ENCODE measurements around the gene TERT.

The TERT gene

GRCh38 chr5:1222147-1222546 lies 72.7 kb downstream of the TERT start:
- no peak for DNase-seq
- Mint-ChIP-seq H3K9me3 (peaks cover 11% of the 10 kb centered on the region), H3K4me3 (no peak overlapping the region), H3K27ac (no peak overlapping the region), H3K36me3 (no peaks in the 10 kb centered on the region), H3K4me1 (peaks cover 2% of the 10 kb centered on the region), H3K27me3 (peaks cover 43% of the 10 kb centered on the region)
- CTCF ChIA-PET = no interaction called here

GRCh38 chr5:1221721-1222120 lies 73.1 kb downstream of the TERT start:
- H3K27ac Mint-ChIP-seq = no peak overlapping the region
- no peak for DNase-seq
- H3K27me3 Mint-ChIP-seq = peaks cover 42% of the 10 kb centered on the region
- CTCF ChIA-PET = no interaction called here
- H3K9me3 Mint-ChIP-seq = peaks cover 11% of the 10 kb centered on the region
- no peak overlapping the region for H3K4me3 Mint-ChIP-seq
- peaks cover 2% of the 10 kb centered on the region for H3K4me1 Mint-ChIP-seq
- no peaks in the 10 kb centered on the region for H3K36me3 Mint-ChIP-seq

GRCh38 chr5:1220831-1221230 lies 74.0 kb downstream of the TERT start:
- CTCF ChIA-PET = no interaction called here
- H3K27ac Mint-ChIP-seq = no peak overlapping the region
- peaks cover 44% of the 10 kb centered on the region for H3K27me3 Mint-ChIP-seq
- no peaks in the 10 kb centered on the region for H3K36me3 Mint-ChIP-seq
- H3K9me3 Mint-ChIP-seq = peaks cover 11% of the 10 kb centered on the region
- H3K4me1 Mint-ChIP-seq = peaks cover 2% of the 10 kb centered on the region
- no peak for DNase-seq
- H3K4me3 Mint-ChIP-seq = no peak overlapping the region

GRCh38 chr5:1220351-1220750 lies 74.5 kb downstream of the TERT start:
- CTCF ChIA-PET = no interaction called here

GRCh38 chr5:1219768-1220100 lies 75.1 kb downstream of the TERT start:
- CTCF ChIA-PET = no interaction called here

More at GRCh38 chr5:1220351-1220750, 74.5 kb downstream of the TERT start:
- H3K4me3 Mint-ChIP-seq = no peak overlapping the region
- H3K4me1 Mint-ChIP-seq = peaks cover 2% of the 10 kb centered on the region
- no peak for DNase-seq
- H3K27ac Mint-ChIP-seq = no peak overlapping the region
- H3K27me3 Mint-ChIP-seq = peaks cover 42% of the 10 kb centered on the region
- H3K9me3 Mint-ChIP-seq = peaks cover 11% of the 10 kb centered on the region
- no peaks in the 10 kb centered on the region for H3K36me3 Mint-ChIP-seq

GRCh38 chr5:1219098-1219767 lies 75.6 kb downstream of the TERT start:
- Mint-ChIP-seq H3K9me3 (peaks cover 11% of the 10 kb centered on the region), H3K36me3 (no peaks in the 10 kb centered on the region), H3K27ac (no peak overlapping the region), H3K27me3 (peaks cover 41% of the 10 kb centered on the region), H3K4me3 (no peak overlapping the region), H3K4me1 (peaks cover 2% of the 10 kb centered on the region)
- DNase-seq = no peak
- CTCF ChIA-PET = no interaction called here

More at GRCh38 chr5:1219768-1220100, 75.1 kb downstream of the TERT start:
- Mint-ChIP-seq H3K4me1 (peaks cover 2% of the 10 kb centered on the region), H3K27me3 (peaks cover 45% of the 10 kb centered on the region), H3K4me3 (no peak overlapping the region), H3K27ac (no peak overlapping the region), H3K36me3 (no peaks in the 10 kb centered on the region), H3K9me3 (peaks cover 11% of the 10 kb centered on the region)
- DNase-seq = no peak

GRCh38 chr5:1218351-1219080 lies 76.4 kb downstream of the TERT start:
- CTCF ChIA-PET = no interaction called here
- peaks cover 2% of the 10 kb centered on the region for H3K4me1 Mint-ChIP-seq
- DNase-seq = no peak
- no peaks in the 10 kb centered on the region for H3K36me3 Mint-ChIP-seq
- no peak overlapping the region for H3K27ac Mint-ChIP-seq
- no peak overlapping the region for H3K4me3 Mint-ChIP-seq
- peaks cover 41% of the 10 kb centered on the region for H3K27me3 Mint-ChIP-seq
- H3K9me3 Mint-ChIP-seq = peaks cover 11% of the 10 kb centered on the region

GRCh38 chr5:1217596-1218206 lies 77.2 kb downstream of the TERT start:
- Mint-ChIP-seq H3K9me3 (peaks cover 11% of the 10 kb centered on the region), H3K4me3 (no peak overlapping the region), H3K27me3 (peaks cover 41% of the 10 kb centered on the region), H3K36me3 (no peaks in the 10 kb centered on the region), H3K4me1 (peaks cover 2% of the 10 kb centered on the region), H3K27ac (no peak overlapping the region)
- CTCF ChIA-PET = no interaction called here
- no peak for DNase-seq

GRCh38 chr5:1216918-1217295 lies 78.0 kb downstream of the TERT start:
- Mint-ChIP-seq H3K9me3 (peaks cover 3% of the 10 kb centered on the region), H3K36me3 (no peaks in the 10 kb centered on the region), H3K4me3 (no peak overlapping the region), H3K27me3 (peaks cover 41% of the 10 kb centered on the region), H3K4me1 (peaks cover 2% of the 10 kb centered on the region), H3K27ac (no peak overlapping the region)
- no peak for DNase-seq
- CTCF ChIA-PET = no interaction called here

GRCh38 chr5:1216211-1216917 lies 78.5 kb downstream of the TERT start:
- Mint-ChIP-seq H3K27me3 (peaks cover 41% of the 10 kb centered on the region), H3K36me3 (no peaks in the 10 kb centered on the region), H3K27ac (no peak overlapping the region), H3K9me3 (no peaks in the 10 kb centered on the region), H3K4me1 (peaks cover 2% of the 10 kb centered on the region), H3K4me3 (no peak overlapping the region)
- CTCF ChIA-PET = no interaction called here
- no peak for DNase-seq

GRCh38 chr5:1215320-1216096 lies 79.4 kb downstream of the TERT start:
- no peaks in the 10 kb centered on the region for H3K36me3 Mint-ChIP-seq
- H3K4me1 Mint-ChIP-seq = peaks cover 2% of the 10 kb centered on the region
- no peak for DNase-seq
- no peaks in the 10 kb centered on the region for H3K9me3 Mint-ChIP-seq
- CTCF ChIA-PET = no interaction called here
- no peak overlapping the region for H3K4me3 Mint-ChIP-seq
- no peak overlapping the region for H3K27ac Mint-ChIP-seq
- H3K27me3 Mint-ChIP-seq = peaks cover 35% of the 10 kb centered on the region

GRCh38 chr5:1214936-1215220 lies 80.0 kb downstream of the TERT start:
- CTCF ChIA-PET = no interaction called here

GRCh38 chr5:1214163-1214935 lies 80.5 kb downstream of the TERT start:
- H3K9me3 Mint-ChIP-seq = no peaks in the 10 kb centered on the region
- H3K4me3 Mint-ChIP-seq = no peak overlapping the region
- H3K27me3 Mint-ChIP-seq = peaks cover 30% of the 10 kb centered on the region
- H3K36me3 Mint-ChIP-seq = no peaks in the 10 kb centered on the region
- no peak overlapping the region for H3K27ac Mint-ChIP-seq
- CTCF ChIA-PET = no interaction called here
- DNase-seq = no peak
- peaks cover 2% of the 10 kb centered on the region for H3K4me1 Mint-ChIP-seq

More at GRCh38 chr5:1214936-1215220, 80.0 kb downstream of the TERT start:
- no peak for DNase-seq
- Mint-ChIP-seq H3K4me1 (peaks cover 2% of the 10 kb centered on the region), H3K27me3 (peaks cover 35% of the 10 kb centered on the region), H3K4me3 (no peak overlapping the region), H3K36me3 (no peaks in the 10 kb centered on the region), H3K9me3 (no peaks in the 10 kb centered on the region), H3K27ac (no peak overlapping the region)
